Ovary (tissue), 9 donors: ENCODE data around the gene DACT2. TPM values are rescaled to one million over a fixed set of nuclear protein-coding genes. Genes with fewer than 3 reads are reported as not detected.
"Not testable (repeated sequence)": the region's sequence is repeated elsewhere in the genome, so short reads cannot be mapped to it uniquely, and the experiment has no call there.

Experiments
- DNase-seq, 5 donors: peaks; one replicate each; pipeline ENCODE4 v3.0.0-alpha.2; 2019 to 2020
- H3K27ac ChIP-seq, 2 donors: fragments of 200-600 bp; one replicate each; pipeline versions ENCODE4 v1.5.1 to v1.8.0; 2019 to 2022
- H3K27me3 ChIP-seq: fragments of 200-600 bp; one replicate; pipeline ENCODE4 v1.8.0; 2022
- H3K36me3 ChIP-seq: fragments of 200-600 bp; sonication (generic); one replicate; pipeline ENCODE4 v1.5.1; 2019
- H3K4me1 ChIP-seq: one replicate; pipeline ENCODE4 v1.8.1; 2013; ENCODE audit warnings: mild to moderate bottlenecking, moderate library complexity; ENCODE audit not compliant: insufficient read depth
- H3K4me3 ChIP-seq: fragments of 200-600 bp; sonication (generic); one replicate; pipeline ENCODE4 v1.5.1; 2017
- H3K9me3 ChIP-seq, 2 donors: fragments of 200-600 bp in 1 of 2; sonication (generic) in 1 of 2; one replicate each; pipeline versions ENCODE4 v1.5.1 to v1.8.1; 2013 to 2019; ENCODE audit warnings: mild to moderate bottlenecking in 1 of 2, moderate library complexity in 1 of 2
- EP300 ChIP-seq: sonication (generic); formaldehyde crosslinking; IDR thresholded peaks from one replicate; pipeline ENCODE4 v1.6.1; 2017; ENCODE audit warnings: antibody characterized with exemption
- POLR2A ChIP-seq: fragments of 450-650 bp; IDR thresholded peaks from one replicate; pipeline ENCODE4 v1.6.1; 2017; ENCODE audit warnings: antibody characterized with exemption, mild to moderate bottlenecking, moderate library complexity
- WGBS, 3 donors: extraction: QIAGEN DNeasy Blood & Tissue Kit in 1 of 3; methylation state at CpG; one replicate each; pipeline versions ENCODE4 v1.1.5 to v1.1.7; 2013 to 2017; 5-methylcytosine and 5-hydroxymethylcytosine counted together
- intact Hi-C, 4 donors: fragments of 100-400 bp; cut with DNase I; formaldehyde crosslinking; loops; one replicate each; pipeline versions ENCODE4 v1.11.0 to v1.15.1; 2022 to 2023
- polyA plus RNA-seq, 2 donors: library from polyadenylated mRNA; stranded (reverse); fragments of 200-250 nt in 1 of 2; fragments of 350-450 nt in 1 of 2; fragmentation: Illumina TruSeq in 1 of 2; extraction: RNeasy Lipid Tissue Mini Kit (QIAGEN cat#74804) in 1 of 2; gene quantifications; one replicate each; pipeline ENCODE4 v1.2.3, GENCODE V29; 2013 to 2014
- total RNA-seq, 7 donors: library from RNA; depleted of rRNA in 2 of 7; stranded (reverse); fragments of >200 nt in 2 of 7; fragmentation: NEBNext Ultra II Directional in 3 of 7; extraction: Animal tissue kit (Norgen Biotek cat#: 25700) in 3 of 7; gene quantifications; one replicate each; pipeline versions ENCODE4 v1.1.0 to v1.2.4, GENCODE V29; 2016 to 2023
- TF ChIP-seq, protein P1 (sequence below), 3 donors: fragments of 450-650 bp in 2 of 3; fragments of 200-600 bp in 1 of 3; IDR thresholded peaks; one replicate each; pipeline versions ENCODE4 v1.5.1 to v1.8.0; 2016 to 2022; ENCODE audit warnings: antibody characterized with exemption in 3 of 3, mild to moderate bottlenecking in 1 of 3
- donor health status: DM: no; HTN: no; CAD: no; lungs with moderate emphysema.
- donor health status: DM: no; HTN: no; CAD: no.
- donor health status: Bipolar disorder and iron deficiency.
- donor health status: DM: yes; HTN: yes; CAD: no.
- donor health status: DM: no; HTN: no; CAD: no.
- donor health status: DM: yes; HTN: yes; CAD: no.

Gene DACT2
- total and polyA plus RNA-seq, 9 donors, result 0.17 to 4.4 (median 0.71) TPM; not detected in 2

DNA sequence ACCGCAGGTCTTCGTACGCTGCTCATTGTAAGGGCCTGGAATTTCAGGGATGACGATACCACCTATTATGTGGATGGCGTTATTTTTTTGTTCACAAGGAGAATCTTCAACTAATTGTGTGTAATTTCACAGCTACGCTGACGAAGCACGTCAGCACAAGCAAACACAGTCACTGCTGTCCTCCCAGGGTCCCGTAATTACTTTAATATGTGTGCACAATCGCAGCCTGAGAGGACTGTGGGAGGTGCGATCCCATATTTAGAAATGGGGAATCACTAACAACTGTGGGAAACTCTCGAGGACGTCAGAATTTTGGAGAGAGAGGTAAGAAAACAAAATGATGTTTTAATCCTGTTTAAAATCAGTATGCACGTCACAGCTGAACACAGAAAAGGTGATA lies 40.2 kb upstream of the DACT2 start:
- no peaks in the 10 kb centered on the region for H3K4me1 ChIP-seq
- 74 to 78% (median 74%) methylated on average over 14 of the region's 14 CpGs for WGBS, 3 donors
- intact Hi-C loops, result loop anchor here in 1 of 4 donors (10.0 kb wide), 2 partner anchors 205 to 295 kb away; no protein-coding TSS in a partner anchor
- H3K27ac ChIP-seq, result no peak overlapping the region
- H3K27me3 ChIP-seq, result no peaks in the 10 kb centered on the region
- H3K9me3 ChIP-seq, result no peaks in the 10 kb centered on the region
- H3K4me3 ChIP-seq, result no peak overlapping the region
- no peaks in the 10 kb centered on the region for H3K36me3 ChIP-seq
- TF ChIP-seq EP300, result no peak
- TF ChIP-seq, protein P1, sequence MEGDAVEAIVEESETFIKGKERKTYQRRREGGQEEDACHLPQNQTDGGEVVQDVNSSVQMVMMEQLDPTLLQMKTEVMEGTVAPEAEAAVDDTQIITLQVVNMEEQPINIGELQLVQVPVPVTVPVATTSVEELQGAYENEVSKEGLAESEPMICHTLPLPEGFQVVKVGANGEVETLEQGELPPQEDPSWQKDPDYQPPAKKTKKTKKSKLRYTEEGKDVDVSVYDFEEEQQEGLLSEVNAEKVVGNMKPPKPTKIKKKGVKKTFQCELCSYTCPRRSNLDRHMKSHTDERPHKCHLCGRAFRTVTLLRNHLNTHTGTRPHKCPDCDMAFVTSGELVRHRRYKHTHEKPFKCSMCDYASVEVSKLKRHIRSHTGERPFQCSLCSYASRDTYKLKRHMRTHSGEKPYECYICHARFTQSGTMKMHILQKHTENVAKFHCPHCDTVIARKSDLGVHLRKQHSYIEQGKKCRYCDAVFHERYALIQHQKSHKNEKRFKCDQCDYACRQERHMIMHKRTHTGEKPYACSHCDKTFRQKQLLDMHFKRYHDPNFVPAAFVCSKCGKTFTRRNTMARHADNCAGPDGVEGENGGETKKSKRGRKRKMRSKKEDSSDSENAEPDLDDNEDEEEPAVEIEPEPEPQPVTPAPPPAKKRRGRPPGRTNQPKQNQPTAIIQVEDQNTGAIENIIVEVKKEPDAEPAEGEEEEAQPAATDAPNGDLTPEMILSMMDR (IDR thresholded peaks at IDR 0.05), result no peak
- no peak for TF ChIP-seq POLR2A
- no peak for DNase-seq

DNA sequence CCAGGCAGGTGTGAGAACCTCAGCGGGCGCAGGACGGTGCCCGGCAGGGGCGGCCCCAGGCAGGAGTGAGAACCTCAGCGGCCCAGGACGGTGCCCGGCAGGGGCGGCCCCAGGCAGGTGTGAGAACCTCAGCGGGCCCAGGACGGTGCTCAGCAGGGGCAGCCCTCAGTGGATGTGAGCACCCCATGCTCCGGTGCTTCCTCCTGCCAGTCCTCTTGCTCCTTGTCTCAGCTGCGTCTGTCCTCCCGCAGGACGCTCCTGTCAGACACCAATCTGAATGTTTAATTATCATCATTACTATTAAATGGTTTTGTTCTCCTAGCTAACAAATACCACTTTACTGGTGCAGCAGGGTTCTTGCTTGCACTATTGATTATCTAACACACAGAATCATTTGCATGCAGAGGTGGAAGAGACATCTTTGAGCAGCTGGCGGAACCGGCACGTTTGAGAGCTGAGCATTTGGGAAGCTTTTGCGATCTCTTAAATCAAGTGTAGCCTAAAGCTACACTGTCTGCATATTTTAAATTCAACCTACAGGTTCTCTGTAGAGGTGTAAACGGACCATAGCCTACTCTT lies 39.4 kb upstream of the DACT2 start:
- H3K27ac ChIP-seq, result no peak overlapping the region
- no peaks in the 10 kb centered on the region for H3K4me1 ChIP-seq
- DNase-seq, result no peak
- TF ChIP-seq EP300 (no peak), POLR2A (no peak)
- TF ChIP-seq, protein P1 (IDR thresholded peaks at IDR 0.05), result no peak
- intact Hi-C loops, result loop anchor here in 1 of 4 donors (10.0 kb wide), 1 partner anchor 294 kb away; no protein-coding TSS in a partner anchor
- H3K4me3 ChIP-seq, result no peak overlapping the region
- WGBS, 3 donors, result 90 to 92% (median 91%) methylated on average over 13 to 15 of the region's 20 CpGs
- no peaks in the 10 kb centered on the region for H3K9me3 ChIP-seq
- no peaks in the 10 kb centered on the region for H3K27me3 ChIP-seq
- no peaks in the 10 kb centered on the region for H3K36me3 ChIP-seq

DNA sequence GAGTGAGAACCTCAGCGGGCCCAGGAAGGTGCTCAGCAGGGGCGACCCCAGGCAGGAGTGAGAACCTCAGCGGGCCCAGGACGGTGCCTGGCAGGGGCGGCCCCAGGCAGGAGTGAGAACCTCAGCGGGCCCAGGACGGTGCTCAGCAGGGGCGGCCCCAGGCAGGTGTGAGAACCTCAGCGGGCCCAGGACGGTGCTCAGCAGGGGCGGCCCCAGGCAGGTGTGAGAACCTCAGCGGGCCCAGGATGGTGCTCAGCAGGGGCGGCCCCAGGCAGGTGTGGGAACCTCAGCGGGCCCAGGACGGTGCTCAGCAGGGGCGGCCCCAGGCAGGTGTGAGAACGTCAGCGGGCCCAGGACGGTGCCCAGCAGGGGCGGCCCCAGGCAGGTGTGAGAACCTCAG lies 37.3 kb upstream of the DACT2 start:
- not testable (repeated sequence) for H3K36me3 ChIP-seq, H3K27me3 ChIP-seq, H3K9me3 ChIP-seq, H3K27ac ChIP-seq, H3K4me1 ChIP-seq, H3K4me3 ChIP-seq, DNase-seq
- intact Hi-C loops, result loop anchor here in 1 of 4 donors (10.0 kb wide), 1 partner anchor 292 kb away; no protein-coding TSS in a partner anchor
- WGBS, 3 donors, result 94 to 95% methylated on average over 11 to 18 of the region's 20 CpGs; no CpG with 5 or more reads in 1 of the 3 donors

DNA sequence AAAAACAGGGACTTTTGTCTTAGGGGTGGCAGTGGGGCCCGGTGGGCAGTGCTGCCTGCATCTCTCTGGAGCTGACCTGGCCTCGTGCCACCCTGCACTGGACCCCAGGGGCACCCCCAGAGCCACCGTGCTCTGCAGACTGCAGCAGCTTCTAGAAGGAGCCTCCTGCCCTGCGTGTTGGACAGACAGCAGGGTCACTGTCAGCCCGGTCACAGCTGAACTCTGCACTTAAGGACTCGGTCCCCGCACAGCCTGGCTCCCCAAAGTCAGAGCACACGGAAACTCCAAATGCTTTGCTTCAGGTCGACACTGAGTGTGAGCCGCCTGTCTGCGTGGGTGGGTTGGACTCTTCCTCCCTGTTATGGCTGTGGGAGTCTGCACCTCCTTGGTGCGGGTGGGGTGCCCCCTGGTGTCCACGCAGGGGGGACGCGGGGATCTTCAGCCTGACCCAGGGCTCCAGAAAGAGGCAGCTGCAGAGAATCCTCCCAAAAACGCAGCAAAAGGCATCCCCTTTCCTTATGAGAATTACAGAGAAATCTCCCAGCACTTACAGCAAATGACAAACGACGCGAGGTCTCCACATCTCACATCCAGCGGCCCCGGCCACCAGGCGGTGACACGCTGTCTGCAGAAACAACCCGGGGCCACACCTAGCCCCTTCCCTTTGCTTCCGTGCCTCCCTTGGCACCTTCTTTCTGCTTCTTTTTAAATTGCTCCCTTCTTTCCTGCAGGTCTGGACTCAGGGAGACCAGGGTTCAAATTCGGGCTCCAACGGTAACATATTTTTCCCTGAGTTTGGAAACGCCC lies 36.3 kb upstream of the DACT2 start:
- Histone ChIP-seq H3K4me3 (no peak overlapping the region), H3K27ac (no peak overlapping the region), H3K36me3 (no peaks in the 10 kb centered on the region), H3K4me1 (no peaks in the 10 kb centered on the region), H3K27me3 (no peaks in the 10 kb centered on the region), H3K9me3 (no peaks in the 10 kb centered on the region)
- DNase-seq, result peak in 3 of 5 donors; percentile 50 to 79 (median 68)
- intact Hi-C loops, result loop anchor here in 1 of 4 donors (10.0 kb wide), 1 partner anchor 291 kb away; no protein-coding TSS in a partner anchor
- 26 to 31% (median 30%) methylated on average over 28 of the region's 28 CpGs for WGBS, 3 donors
- TF ChIP-seq, protein P1 (IDR thresholded peaks at IDR 0.05), result peak in 1 of 3 donors; percentile 44
- no peak for TF ChIP-seq POLR2A
- TF ChIP-seq EP300, result no peak
